HG03571 (cell line): Measurements from ENCODE around the gene NPAS1.
"Not testable (repeated sequence)": the region's sequence is repeated elsewhere in the genome, so short reads cannot be mapped to it uniquely, and the experiment has no call there.

Source experiments
- ATAC-seq: cut with Tn5 transposase; IDR thresholded peaks from one replicate; pipeline ENCODE4 v1.9.1; 2021; ENCODE audit not compliant: unreplicated experiment

Gene NPAS1

DNA sequence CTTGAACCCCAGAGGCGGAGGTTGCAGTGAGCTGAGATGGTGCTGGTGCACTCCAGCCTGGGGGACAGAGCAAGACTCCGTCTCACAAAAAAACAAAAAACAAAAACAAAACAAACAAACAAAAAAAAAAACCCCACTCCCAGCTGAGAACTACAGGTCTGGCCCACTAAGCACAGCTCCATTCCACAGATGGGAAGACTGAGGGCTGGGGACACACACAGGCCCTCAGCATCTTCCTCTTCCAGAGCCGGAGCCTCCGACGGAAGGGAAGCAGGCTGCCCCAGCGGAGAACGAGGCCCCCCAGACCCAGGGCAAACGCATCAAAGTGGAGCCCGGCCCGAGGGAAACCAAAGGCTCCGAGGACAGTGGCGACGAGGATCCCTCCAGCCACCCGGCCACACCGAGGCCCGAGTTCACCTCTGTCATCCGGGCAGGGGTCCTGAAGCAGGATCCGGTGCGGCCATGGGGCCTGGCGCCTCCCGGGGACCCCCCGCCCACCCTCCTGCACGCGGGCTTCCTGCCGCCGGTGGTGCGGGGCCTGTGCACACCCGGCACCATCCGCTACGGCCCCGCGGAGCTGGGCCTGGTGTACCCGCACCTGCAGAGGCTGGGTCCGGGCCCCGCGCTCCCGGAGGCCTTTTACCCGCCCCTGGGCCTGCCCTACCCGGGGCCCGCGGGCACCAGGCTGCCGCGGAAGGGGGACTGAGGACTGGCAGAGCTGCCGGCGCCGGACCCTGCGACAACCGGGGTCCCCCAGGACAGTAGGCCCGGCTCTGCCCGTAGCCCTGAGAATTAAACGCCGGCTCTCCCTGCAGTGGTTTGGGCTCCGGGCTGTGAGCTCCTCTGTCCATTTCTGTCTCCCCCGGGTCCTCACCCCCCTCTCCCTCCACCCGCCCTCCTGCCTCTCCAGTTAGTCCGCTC is 25.6 kb downstream of the NPAS1 start:
- ATAC-seq: no peak

GRCh38 chr19:47045867-47046470 is 26.3 kb downstream of the NPAS1 start:
- no peak for ATAC-seq

- ATAC-seq: no peak
Measured at GRCh38 chr19:47047272-47047762, 27.7 kb downstream of the NPAS1 start.

DNA sequence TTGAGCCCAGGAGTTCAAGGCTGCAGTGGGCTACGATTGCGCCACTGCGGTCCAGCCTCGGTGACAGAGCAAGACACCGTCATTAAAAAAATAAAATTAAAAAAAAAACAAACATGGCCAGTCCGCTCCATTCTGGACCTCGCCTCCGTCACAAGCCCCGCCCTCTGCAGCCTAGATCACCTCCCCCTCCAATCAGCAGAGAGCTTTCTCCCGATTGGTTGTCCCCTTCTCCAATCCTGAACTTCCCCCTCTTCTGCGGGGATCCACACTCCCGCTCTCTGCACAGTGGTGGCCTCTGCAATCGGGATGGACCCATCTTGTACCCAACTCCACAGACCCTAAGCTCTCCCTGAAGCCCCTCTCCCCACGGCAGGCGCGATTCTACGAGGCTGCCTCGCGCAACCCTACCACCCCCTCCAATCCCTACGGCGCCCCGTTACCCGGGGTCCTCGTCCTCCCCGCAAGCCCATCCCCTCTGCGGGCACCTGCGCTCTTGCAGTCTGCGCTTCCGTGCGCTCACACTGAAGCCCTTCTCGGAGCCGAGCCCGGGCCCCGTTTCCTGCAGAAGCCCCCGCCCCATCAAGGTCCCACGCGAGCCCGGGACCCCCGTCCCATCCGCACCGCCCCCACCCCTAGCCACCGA is 28.2 kb downstream of the NPAS1 start:
- ATAC-seq: peak; percentile 25

- no peak for ATAC-seq
Measured at GRCh38 chr19:47049307-47049700, 29.7 kb downstream of the NPAS1 start.

- ATAC-seq: not testable (repeated sequence)
Measured at GRCh38 chr19:47050562-47050961, 30.9 kb downstream of the NPAS1 start.

DNA sequence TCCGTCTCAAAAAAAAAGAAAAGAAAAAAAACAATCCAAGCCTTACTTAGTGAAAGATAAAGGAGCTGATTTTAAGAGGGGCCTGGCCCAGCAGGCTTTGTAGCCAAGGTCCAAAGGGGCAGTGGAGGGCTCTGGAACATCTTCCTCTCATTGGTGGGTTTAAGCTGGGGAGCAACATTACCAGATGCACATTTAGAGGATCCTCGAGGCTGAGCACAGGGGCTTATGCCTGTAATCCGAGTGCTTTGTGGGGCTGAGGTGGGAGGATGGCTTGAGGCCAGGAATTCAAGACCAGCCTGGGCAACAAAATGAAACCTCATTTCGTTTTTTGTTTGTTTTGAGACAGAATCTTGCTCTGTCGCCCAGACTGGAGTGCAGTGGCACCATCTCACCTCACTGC is 36.8 kb downstream of the NPAS1 start:
- no peak for ATAC-seq

GRCh38 chr19:47057328-47057727 is 37.7 kb downstream of the NPAS1 start:
- ATAC-seq: no peak

DNA sequence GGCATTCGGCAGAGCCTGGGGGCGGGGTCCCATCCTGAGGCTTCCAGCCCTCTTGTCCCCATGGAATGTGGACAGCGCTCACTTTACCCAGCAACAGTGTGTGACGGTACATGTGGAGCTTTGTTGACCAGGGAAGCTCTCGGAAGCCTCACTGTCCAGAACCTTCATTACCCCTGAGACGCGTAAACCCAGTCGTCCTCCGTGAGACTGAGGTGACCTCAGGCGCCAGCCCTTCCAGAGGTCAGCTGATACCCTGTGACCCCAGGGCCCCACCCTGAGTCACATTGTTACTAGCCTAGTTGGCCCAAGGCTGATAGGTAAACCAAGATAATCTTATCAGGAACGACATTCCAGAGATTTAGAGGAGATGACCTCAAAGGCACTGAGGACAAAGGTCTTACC is 39.0 kb downstream of the NPAS1 start:
- ATAC-seq: no peak

- ATAC-seq: no peak
Measured at GRCh38 chr19:47063874-47064273, 44.2 kb downstream of the NPAS1 start.

- no peak for ATAC-seq
Measured at GRCh38 chr19:47065242-47065641, 45.6 kb downstream of the NPAS1 start.

- no peak for ATAC-seq
Measured at GRCh38 chr19:47066376-47067214, 47.0 kb downstream of the NPAS1 start.

DNA sequence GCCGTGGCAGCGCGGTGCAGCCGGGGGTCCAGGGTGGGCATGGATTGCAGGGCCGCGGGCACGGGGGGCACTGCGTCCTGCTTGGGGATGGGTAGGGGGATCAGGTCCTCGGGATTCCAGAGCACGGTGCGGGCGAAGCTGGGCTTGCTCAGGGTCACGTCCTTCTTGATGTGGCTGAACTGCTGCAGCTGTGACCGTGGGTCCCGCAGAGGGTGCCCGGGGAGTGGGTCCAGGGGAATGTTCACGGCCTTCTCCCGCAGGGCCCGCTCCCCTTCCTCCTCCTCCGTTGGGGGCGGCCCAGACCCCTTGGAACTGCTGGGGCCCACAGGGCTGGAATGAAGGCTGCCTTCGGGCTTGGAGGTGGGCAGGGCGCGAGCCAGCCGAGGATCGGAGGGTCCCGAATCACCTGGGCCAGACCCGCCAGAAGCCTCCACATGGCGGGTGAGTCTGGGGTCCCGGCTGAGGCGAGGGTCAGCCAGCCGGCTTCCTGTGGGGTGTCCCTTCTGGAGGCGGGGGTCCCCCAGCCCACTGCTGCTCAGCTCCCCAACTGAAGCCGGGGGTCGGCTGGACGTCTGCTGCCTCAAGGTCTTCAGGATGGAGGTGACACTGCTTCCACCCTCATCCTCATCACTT is 47.7 kb downstream of the NPAS1 start:
- ATAC-seq: no peak

GRCh38 chr19:47068246-47068645 is 48.6 kb downstream of the NPAS1 start:
- no peak for ATAC-seq

DNA sequence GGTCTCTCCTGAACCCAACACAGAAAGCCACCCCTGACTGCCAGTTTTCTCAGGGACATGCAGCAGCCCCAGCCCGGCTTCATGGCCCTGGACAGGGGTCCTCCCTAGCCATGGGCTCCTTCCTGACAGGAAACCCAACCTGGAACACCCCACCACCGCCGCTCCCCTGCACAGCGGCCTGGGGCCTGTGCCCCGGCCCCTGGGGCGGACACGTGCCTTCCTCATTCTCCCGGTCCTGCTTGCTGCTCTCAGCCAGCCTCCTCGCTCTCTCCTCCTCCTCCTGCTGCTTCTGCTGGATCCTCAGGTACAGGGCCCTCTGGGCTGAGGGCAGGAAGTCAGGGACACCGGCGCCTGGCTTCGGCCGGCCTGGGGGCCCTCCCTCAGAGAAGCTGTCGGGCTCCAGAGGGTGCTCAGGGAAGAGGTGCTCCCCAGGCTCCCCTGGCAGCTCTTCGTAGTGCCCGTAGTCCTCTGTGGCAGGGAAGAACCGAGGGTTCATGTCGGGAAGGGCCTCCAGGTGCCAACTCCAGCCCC is 49.3 kb downstream of the NPAS1 start:
- ATAC-seq: no peak

DNA sequence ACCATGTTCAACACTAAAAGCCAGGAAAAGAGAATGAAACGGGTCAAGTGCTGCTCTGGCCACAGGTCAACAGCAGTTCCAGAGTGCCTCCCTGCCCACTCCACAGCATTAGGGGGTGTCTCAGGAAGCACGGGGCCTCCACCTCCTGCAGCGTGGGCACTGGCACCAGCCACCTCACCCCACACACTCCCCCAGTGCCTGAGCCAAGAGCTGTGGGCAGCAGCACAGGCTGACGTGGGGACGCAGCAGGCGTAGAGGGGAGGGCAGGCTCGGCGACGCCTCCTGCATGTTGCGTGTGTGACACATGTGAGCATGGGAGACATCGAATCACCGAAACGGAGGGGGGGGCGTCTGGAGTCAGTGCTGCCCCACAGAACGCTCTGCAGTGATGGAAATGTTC is 50.2 kb downstream of the NPAS1 start:
- no peak for ATAC-seq

GRCh38 chr19:47070756-47071155 is 51.1 kb downstream of the NPAS1 start:
- ATAC-seq: no peak

DNA sequence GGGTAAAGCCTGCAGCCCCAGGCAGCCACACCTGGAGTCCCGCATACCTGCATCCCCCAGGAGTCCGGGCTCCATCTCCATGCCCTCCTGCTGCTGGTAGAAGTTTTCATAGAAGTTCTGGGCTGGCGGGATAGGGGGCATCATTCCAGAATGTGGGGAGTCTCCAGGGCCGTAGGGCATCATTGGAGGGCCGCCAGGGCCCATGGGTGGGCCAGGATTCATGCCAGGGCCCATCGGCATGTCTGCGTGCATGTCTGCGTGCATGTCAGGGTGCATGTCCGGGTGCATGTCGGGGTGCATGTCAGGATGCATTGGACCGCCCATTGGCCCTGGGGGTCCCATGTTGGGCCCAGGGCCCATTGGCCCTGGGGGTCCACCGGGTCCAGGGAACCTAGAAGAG is 52.1 kb downstream of the NPAS1 start:
- ATAC-seq: no peak

DNA sequence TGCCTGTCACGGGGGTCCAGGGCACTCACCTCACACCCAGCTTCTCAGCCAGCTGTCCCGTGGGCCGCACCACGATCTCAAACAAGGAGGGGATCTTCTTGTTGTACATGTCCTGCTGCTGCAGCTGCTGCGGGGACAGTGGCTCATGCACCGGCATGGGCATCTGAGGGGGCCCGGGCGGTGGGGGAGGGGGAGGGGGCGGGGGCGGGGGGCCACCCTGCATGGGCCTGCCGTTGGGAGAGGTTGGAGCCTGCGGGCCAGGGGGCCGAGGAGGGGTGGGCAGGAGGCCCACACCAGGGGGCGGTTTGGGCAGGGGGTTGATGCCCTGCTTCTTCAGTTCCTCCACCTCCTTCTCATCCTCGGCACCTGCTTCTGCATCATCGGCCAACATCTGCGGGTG is 52.7 kb downstream of the NPAS1 start:
- ATAC-seq: no peak

GRCh38 chr19:47073574-47073973 is 53.9 kb downstream of the NPAS1 start:
- no peak for ATAC-seq
